Suprapubic skin (tissue), 4 donors: Measurements from ENCODE around the gene ADGRD1.

ENCODE experiments used
- EP300 ChIP-seq: sonication (generic); formaldehyde crosslinking; IDR thresholded peaks from one replicate; pipeline ENCODE4 v1.6.1; 2017; ENCODE audit warnings: antibody characterized with exemption
- POLR2AphosphoS5 ChIP-seq, 3 donors: sonication (generic); formaldehyde crosslinking; IDR thresholded peaks; one replicate each; pipeline ENCODE4 v1.6.1; 2017; ENCODE audit warnings: antibody characterized with exemption in 3 of 3
- TF ChIP-seq, protein P1 (sequence below), 2 donors: fragments of 200-600 bp in 1 of 2; fragments of 450-650 bp in 1 of 2; sonication (generic) in 1 of 2; IDR thresholded peaks; one replicate each; pipeline ENCODE4 v1.5.1; 2016 to 2019; ENCODE audit warnings: antibody characterized with exemption in 2 of 2, mild to moderate bottlenecking in 1 of 2, moderate library complexity in 1 of 2

- TF ChIP-seq EP300 (no peak), POLR2AphosphoS5 (IDR thresholded peaks at IDR 0.05) (peak in 1 of 3 donors; percentile 15)
- TF ChIP-seq, protein P1, sequence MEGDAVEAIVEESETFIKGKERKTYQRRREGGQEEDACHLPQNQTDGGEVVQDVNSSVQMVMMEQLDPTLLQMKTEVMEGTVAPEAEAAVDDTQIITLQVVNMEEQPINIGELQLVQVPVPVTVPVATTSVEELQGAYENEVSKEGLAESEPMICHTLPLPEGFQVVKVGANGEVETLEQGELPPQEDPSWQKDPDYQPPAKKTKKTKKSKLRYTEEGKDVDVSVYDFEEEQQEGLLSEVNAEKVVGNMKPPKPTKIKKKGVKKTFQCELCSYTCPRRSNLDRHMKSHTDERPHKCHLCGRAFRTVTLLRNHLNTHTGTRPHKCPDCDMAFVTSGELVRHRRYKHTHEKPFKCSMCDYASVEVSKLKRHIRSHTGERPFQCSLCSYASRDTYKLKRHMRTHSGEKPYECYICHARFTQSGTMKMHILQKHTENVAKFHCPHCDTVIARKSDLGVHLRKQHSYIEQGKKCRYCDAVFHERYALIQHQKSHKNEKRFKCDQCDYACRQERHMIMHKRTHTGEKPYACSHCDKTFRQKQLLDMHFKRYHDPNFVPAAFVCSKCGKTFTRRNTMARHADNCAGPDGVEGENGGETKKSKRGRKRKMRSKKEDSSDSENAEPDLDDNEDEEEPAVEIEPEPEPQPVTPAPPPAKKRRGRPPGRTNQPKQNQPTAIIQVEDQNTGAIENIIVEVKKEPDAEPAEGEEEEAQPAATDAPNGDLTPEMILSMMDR (IDR thresholded peaks at IDR 0.05), result peak; percentile 51 to 79
Observed at GRCh38 chr12:131132118-131132892, 178.6 kb downstream of the ADGRD1 start.
